HG03442 (cell line): ENCODE results near the gene PLA2G4B.

Experiments
- ATAC-seq: cut with Tn5 transposase; IDR thresholded peaks from one replicate; pipeline ENCODE4 v1.9.1; 2021; ENCODE audit warnings: mild to moderate bottlenecking, moderate library complexity; ENCODE audit not compliant: unreplicated experiment

The PLA2G4B gene, protein sequence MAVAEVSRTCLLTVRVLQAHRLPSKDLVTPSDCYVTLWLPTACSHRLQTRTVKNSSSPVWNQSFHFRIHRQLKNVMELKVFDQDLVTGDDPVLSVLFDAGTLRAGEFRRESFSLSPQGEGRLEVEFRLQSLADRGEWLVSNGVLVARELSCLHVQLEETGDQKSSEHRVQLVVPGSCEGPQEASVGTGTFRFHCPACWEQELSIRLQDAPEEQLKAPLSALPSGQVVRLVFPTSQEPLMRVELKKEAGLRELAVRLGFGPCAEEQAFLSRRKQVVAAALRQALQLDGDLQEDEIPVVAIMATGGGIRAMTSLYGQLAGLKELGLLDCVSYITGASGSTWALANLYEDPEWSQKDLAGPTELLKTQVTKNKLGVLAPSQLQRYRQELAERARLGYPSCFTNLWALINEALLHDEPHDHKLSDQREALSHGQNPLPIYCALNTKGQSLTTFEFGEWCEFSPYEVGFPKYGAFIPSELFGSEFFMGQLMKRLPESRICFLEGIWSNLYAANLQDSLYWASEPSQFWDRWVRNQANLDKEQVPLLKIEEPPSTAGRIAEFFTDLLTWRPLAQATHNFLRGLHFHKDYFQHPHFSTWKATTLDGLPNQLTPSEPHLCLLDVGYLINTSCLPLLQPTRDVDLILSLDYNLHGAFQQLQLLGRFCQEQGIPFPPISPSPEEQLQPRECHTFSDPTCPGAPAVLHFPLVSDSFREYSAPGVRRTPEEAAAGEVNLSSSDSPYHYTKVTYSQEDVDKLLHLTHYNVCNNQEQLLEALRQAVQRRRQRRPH

DNA sequence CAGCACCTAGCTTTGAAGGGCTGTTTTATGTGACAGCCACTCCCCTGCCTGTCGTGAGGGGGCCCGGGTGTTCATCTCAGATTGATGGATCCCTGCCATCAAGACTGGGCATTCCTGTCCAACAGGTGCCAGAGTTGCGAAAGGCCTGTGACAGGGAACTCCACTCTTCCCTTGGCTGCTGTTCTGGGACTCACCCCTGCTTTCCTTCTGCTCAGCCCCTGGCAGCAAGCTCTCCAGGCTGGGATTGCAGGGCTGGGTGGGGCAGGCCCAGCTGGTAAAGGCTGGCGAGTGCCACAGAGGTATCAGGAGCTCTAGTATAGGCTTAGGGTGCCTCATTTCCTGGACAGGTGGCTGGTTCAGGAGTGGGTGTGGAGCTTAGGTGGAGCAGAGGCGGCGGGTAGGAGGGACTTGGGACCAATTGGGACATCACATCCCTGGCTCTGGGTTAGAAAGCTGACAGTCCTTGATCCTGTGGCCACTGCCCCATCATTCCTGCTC lies at the start of gene PLA2G4B:
Gene PLA2G4B (plus strand): TSS at position 448 of the 498 bp plus-strand sequence. CDS start 67 bp downstream, outside the sequence.
- no peak for ATAC-seq

DNA sequence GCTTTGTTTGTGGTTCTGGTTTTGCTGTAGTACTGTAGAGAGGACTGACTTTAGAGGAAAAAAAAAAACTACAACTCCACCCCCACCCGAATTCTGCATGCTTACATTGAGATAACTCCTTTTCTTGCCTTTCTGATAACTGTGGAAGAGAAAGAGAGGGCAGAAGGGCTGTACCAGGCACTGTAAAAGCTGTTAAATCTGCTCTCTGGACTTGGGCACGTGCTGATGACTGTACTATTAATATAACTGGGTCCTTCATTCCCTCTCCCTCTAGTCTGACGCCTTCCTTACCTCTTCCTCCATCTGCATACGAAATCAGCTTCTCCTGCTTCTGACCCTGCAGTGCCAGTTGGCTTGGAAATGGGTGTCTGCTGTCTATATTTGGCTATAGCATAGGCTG lies 49.4 kb upstream of the PLA2G4B start:
- ATAC-seq: no peak

DNA sequence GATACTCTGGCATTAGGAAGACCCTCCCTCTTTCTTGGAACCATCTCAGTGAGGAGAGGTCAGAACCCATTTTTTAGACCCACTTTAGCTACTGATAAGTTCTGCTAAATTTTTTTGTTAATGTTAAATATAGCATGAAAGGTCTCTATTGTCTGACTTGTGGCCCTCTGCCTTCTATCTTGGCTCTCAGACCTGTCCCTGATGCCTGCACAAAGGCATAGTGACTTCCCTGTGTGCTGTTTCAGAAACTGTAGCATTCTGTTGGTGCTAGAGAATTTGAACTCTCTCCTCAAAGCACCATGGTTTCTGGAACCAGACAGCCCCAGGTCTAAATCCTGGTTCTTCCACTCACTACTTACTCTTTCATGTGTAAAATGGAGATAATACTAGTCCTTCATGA lies 49.0 kb upstream of the PLA2G4B start:
- ATAC-seq: no peak

DNA sequence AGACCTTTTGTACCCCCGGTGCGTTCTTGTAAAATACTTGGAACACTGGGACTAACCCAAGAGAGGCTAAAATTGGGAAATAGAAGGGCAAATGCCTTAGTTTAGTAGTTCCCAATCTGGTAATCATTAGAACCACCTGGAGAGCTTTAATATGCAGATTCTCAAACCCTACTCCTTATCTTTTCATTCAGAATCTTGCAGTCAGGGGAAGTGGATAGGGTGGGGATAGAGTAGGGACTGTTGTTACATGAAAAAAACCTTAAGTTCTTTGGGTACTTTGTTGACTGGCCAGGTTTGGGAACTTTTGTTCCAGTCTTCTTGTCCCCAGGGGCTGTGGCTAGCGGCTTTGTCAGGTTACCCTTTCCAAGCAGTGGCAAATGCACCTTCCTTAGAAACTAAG lies 48.5 kb upstream of the PLA2G4B start:
- ATAC-seq: no peak

DNA sequence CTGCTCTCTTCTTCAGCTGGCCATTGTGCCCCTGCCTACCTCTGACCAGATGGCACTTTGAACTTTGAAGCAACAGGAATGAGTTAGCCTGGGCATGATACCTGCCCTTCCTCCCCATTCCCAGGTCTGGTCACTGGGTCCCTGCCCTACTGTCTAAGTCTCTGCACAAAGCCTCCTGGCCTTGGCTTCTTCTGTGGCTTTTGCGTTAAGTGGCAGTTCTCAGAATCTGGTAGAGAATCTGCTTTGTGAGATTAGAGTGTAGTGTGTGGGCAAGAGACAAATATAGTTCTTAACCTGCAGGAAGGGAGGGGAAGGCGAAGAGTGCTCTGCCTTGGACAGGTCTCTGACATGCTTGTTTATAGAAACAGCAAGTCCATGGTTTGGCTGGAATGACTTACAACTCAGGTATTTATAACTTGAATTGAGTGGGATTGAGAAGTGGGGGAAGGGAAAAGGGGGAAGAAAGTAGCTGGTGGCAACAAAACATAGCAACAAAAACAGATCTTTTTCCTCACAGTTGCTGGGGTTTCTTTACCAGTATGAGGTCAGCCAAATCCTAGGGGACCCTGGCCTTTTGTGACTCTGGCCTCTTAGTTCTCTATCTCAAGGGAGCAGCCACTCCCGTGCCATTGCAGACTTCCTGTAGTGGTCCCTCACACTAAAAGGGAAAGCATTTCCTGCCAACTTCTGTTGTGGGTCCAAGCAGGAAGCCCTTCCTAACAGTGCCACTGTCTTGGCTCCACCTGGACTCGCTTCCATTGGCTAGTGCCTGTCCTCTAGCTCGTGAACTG lies 47.7 kb upstream of the PLA2G4B start:
- no peak for ATAC-seq

DNA sequence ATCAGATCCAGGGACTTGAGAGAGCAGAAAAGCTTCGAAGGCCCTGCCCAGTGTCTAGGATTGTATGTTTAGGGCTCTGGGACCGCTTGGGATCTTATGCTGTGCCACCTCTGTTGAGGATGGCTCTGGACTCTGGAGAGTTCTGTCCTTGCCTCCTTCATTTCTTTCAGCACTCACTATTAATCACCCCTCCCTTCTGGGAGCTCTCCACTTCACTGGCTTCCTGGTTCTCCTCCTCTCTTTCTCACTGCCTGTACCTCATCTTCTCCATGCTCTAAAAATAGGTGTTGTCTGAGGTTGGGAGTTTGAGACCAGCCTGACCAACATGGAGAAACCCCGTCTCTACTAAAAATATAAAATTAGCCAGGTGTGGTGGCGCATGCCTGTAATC lies 47.1 kb upstream of the PLA2G4B start:
- ATAC-seq: no peak

DNA sequence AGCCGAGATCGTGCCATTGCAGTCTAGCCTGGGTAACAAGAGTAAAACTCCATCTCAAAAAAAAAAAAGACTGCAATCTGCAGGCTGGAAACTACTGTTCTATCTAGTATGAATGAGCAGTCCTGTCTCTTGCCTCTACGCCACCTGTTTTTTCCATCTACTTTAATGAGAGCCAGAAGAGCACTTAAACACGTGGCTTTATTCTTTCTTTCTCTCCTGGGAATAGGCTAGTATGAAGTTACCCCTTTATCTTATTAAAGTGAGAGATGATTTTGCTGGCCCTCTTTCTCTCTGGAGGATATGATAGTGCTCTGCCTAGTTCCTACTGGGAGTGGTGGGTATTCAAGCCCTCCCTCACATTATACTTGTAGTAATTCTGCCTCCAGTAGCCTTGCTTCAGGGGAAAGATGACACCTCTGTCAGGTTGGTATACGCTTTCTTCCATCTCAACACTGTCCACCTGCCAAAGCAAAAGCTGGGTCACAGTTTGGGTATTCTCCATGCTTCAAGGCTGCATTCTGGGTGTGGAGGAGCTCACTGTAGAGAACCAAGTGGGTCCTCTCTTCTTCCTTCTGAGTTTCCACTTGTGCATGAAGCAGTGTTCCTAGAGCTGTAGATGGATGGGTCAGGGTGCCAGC lies 46.5 kb upstream of the PLA2G4B start:
- no peak for ATAC-seq

DNA sequence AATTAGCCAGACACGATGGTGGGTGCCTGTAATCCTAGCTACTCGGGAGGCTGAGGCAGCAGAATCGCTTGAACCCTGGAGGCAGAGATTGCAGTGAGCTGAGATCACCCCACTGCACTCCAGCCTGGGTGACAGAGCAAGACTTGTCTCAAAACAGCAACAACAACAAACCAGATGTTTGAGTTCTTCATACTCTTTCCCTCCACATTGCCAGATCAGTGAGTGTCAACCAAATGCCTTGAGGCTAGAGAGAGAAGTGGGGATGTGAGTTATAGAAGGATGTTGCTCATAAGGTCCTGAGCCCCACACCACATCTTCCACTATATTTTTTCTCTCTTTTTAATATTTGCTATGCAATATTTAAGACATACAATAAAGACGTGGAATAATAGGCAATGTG lies 44.6 kb upstream of the PLA2G4B start:
- no peak for ATAC-seq

DNA sequence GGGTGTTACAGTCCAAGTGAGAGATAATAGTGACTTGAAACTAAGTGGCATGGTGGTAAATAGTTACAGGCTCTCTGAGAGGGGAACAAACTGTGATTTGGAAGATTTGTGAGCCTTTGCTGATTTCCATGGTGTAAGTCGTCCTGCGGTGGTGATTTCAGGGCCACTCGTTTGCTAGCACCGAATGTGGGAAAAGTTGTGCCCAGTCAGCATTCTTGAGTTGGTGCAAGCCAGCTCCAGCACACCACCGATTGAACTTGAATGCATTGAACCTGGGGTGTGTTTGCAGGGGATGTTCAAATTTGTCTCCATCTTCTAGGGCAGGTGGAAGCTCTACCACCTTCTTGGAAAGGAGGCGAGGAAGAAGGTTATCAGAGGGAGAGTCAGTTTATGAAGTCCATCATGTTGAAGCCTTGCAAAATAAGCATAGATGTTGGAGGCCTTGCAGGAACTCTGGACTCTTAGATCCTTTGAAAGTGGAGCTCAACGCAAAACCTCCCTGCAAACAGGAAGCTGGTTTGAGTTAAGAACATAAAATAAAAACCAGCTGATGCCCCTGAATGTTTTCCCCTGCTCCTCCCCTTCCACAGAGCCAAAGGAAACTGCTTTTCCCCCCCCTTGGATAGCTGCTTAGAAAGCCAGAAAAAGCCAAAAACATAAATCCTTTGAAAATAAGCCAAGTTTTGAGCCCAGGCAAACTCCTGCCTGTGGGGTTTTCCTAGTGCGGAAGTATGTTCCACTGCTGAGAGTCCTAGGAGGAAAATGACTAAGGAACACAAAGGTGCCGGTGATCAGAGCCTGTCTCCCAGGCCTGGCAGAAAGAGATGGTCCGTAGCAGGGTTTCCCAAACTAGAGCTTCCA lies 42.4 kb upstream of the PLA2G4B start:
- ATAC-seq: no peak

DNA sequence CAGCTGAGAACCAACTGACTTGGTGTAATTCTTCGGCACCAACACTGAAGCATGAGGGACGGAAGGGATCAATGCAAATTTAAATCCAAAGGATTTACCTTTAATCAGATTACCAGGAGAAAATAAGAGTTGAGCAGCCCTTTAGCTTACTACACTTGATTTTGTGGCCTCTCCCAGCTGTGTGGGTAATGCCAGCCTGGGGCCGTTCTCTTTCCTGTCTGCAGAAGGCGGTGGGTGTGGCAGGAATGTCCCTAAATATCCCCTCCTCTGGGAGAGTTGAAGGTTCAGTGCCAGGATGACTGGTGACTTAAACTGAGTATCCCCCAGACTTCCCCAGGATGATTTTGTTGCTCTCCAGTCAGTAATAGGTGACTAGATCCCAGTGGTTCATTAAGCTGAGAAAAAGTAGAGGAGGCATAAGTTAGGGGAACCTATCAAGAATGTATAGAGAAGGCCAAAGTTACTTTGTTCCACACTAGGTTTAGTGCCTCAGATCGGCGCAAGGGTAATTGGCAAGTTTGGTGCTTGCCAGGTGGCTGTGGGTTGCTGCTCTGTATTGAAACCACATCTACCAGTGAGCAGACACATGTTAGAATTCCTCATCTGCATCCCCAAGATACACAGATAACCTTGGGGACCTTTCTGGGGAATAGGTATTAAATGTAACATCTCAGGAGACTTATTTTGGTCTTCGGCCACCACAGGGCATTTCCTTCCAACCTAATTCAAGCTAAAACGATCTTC lies 41.3 kb upstream of the PLA2G4B start:
- ATAC-seq: no peak

DNA sequence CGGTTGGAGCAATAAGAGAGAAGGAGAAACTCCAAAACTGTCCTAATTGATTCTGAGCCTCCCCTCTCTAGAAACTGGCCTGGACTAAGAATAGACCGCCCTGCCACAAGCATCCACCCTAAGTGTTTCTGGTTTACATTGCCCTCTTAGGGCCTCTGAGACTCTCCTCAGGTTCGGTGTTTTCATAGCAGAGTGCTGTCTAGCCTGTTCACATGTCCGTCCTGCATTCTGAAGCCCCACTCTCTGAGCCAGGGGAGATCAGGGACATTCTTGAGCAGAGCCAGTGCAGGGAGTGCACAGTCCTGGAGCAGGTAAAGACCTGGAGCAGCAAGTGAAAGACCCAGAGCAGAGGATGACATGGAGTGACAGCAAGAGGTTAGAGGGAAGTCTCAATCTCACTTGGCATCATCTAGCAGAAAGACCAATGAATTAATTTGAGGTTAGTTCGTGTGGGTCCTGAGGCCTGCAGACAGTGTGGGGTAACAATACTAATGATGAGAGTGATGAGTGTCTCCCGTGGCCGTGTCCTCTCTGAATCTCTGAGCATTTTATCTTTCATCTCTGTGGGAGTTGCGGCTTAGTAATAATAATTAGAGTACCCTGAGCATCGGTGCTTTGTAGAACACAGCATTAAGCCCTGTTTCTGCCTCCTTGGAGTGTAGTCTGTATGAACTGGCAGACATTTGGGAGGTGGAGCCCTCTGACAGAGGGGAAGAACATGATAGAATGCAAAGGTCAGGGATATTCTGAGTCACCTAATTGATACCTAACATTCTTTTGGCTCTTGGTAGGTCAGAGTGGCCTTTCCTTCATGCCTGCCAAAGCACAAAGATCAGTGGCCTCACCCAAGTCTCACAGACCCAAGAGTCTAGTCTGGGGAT lies 39.8 kb upstream of the PLA2G4B start:
- no peak for ATAC-seq

DNA sequence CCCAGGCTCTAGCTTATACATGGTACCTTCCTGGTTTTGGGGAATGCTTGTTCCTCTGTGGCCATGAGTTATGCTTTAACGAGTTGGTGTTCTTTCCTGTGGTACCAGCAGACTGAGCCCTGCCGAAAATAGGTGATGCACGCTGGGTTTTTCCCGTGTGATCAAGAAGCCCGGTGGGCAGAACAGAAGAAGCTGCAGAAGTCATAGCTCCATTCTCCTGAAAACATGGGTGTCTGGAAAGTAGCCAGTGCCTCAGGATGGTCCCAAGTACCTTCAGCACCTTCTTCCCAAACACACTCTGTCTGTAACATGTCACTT lies 39.2 kb upstream of the PLA2G4B start:
- ATAC-seq: no peak

DNA sequence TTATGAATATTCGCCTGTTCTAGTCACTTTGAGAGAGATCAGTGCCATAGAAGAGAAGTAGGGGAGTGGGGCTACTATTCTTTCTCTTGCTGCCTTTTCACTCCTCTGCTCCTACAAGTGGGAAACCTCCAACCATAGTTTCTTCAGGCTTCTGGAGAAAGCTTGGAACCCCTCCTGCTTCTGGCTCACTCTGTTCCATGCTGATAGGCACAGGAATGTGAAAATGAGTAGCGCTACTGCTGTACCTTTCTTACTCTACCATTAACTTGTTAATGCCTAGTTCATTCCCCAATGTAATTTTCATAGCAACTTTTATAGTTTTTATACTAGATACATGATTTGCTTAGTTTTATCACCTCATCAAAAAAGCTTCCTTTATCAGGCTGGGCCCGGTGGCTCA lies 37.5 kb upstream of the PLA2G4B start:
- no peak for ATAC-seq

DNA sequence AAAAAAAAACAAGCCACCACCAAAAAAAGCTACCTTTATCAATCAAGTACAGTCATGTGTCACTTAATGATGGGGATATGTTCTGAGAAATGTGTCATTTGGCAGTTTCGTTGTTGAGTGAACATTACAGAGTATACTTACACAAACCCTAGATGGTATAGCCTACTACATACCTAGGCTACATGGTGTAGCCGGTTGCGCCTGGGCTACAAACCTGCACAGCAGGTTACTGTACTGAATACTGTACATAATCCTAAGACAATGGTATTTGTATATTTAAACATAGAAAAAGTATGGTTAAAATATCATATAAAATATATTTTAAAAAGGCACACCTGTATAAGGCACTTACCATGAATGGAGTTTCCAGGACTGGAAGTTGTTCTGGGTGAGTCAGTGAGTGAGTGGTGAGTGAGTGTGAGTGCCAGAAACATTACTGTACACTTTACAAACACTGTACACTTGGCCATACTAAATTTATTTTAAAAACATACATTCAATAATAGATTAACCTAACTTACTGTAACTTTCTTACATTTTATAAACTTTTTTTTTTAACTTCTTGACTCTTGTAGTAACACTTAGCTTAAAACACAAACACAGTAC lies 36.7 kb upstream of the PLA2G4B start:
- no peak for ATAC-seq

DNA sequence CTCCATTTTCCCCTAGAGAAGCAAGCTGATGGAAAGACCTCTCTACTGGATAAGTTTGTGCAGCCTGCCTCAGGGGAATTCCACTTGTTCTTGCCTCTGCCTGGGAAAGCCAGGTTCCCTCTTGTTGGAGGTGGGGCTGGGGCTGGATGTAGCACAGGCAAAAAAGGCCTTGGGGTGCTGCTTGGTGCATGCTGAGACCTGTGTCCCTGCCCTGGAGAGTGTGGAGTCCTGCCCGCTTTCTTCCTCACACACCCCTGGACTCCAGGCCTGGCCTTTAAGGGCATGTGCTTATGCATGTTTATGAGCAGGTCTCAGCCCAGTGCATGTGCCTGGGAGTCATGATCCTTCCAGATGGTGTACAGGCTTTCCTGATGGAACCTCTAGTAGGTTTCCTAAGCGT lies 34.3 kb upstream of the PLA2G4B start:
- ATAC-seq: no peak

DNA sequence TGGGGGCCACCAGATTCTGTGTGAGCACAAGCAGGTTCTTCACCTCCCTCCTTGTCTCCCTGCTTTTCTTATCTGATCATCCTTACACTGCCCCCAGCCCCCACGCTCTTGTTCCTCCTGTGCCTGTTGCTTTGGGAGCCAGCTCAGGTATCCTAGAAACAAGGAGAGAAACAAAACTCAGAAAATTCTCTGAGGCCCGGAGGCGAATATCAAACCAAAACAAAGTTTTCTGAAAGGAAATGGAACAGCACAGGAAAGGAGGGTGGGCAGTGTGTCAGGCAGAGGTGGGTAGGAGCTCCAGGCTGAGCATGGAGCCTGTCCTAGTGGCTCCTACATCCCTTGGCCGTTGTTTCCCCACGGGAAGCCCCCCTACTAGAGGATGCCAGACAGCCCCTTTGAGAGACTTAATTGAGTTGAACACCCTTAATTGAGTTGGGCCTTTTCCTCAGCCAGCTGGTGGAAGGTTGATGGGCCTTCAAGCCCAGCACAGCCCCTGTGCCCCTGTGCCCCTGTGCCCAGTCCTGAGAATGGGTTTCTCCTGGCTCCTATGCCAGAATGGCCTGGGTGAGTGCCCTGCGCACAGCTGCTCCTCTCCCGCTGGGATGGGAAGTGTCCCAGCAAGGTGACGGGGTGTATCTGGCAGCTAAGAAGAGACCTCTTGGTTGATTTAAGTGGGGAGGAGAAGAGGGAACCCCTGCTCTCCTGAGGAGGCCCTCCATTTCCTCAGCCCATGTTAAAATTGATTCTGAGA lies 33.6 kb upstream of the PLA2G4B start:
- ATAC-seq: no peak

DNA sequence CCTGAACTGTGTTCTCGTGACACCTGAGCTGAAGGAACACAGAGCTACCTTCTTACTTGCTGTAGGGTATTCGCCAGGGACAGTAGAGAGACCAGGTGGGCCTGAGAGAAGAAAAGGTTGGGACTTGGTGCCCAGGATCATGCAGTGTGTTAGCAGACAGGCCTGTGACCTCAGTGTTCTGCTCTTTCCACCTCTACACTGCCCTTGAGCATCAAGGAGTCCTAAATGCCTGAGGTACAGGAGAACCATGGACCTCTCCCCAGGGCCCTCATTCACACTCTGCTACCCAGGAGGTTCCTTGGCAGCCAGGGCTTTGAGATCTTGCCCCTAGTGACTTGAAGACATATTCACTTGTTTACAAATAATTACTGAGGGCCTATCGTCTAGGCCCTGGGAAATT lies 32.9 kb upstream of the PLA2G4B start:
- ATAC-seq: no peak
